Ramos (cell line): ENCODE data around the gene KIF7.
"Not testable (repeated sequence)": the region's sequence is repeated elsewhere in the genome, so short reads cannot be mapped to it uniquely, and the experiment has no call there.

Experiments
- in situ Hi-C: fragments of 300-500 bp; cut with MboI; formaldehyde crosslinking; loops from one replicate; pipeline ENCODE4 v1.14.3; 2022; ENCODE audit warnings: low sequenced_read_pairs; ENCODE audit not compliant: unreplicated experiment

KIF7 gene

DNA sequence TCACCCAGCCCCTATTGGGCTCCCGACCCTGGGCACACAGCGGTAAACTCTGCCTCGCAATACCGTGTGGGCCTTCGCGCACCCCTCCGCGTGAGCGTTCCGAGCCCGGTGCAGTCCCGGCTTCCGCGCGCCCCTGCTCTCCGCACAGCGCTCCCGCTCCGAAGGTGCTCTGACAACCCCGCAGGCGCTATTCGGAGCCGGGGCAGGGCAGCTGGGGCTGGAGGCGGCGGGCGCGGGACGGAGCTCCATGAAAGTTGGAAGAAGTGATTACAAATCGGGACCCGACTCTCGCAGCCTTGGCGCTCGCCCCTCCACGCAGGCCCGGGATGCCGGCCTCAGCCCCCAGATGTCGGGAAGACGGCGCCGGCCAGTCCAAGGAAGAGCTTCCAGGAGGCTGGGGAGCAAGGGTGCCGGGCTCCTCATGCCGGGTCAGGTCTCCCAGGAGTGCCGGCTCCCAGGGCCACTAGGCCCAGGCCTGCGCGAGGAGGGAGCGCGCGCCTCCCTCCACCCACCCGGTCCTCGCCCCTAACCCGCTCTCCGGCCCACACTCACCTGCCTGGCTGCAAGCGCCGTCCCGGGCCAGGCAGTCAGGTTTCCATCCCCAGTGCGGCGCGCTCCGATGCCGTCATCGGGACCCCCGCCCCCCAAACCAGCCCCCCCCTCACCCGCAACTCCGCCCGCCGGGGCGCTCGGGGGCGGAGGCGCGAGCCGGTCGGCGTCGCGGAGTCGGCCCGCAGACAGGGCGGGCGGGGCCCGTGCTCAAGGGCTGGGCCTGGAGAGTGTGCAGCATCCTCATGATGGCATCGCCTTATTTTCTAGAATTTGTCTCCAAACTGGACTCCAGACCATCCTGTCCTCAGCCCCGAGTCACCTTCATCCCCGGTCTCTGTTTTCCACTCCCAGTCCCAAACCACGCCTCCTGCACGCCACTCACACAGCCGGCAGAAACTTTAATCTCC is at the start of gene KIF7:
Gene KIF7, minus strand, starts transcription at position 621 of the 959 bp plus-strand sequence. CDS start 2,537 bp downstream, outside the sequence.
- in situ Hi-C loops, result no loop called here

GRCh38 chr15:89704411-89704810 is 49.1 kb upstream of the KIF7 start:
- in situ Hi-C loops, result no loop called here

DNA sequence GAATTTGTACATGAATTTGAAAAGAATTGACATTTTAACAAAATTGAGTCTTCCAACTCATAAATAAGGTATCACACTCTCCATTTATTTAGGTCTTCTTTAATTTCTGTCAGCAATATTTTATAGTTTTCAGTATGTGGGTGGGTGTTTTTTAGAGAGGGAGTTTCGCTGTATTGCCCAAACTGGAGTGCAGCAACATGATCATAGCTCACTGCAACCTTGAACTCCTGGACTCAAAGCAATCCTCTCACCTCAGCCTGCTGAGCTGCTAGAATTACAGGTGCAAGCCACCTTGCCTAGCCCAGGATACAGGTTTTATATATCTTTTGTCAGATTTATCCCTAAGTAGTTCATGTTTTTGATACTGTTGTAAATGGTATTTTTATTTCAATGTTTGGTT is 39.9 kb upstream of the KIF7 start:
- in situ Hi-C loops, result no loop called here

DNA sequence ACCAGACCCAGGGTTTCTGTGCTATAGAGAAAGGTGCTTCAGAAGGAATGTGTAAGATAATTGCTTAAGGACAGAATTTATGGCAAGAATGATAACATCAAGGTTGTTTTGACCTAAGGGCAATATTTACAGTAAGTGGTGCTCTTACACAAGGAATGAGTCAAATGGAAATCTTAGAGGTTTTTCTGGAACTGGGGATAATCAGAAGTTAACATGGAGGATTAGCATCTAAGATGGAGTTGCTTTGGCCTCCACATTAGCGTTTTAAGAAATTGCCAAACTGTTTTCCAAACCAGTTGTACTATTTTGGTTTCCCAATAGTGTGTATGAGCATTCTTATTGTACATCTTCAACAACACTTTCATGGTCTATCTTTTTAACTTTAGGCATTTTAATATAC is 38.4 kb upstream of the KIF7 start:
- in situ Hi-C loops, result no loop called here

GRCh38 chr15:89693091-89693490 is 37.8 kb upstream of the KIF7 start:
- in situ Hi-C loops, result no loop called here

GRCh38 chr15:89690276-89691218 is 35.3 kb upstream of the KIF7 start, which contains the start of the genes PEX11A and WDR93:
TSS of gene PEX11A (minus strand) at chr15:89690754. CDS start at chr15:89690632, 122 bp downstream.
TSS of gene WDR93 (plus strand) at chr15:89690811. CDS start at chr15:89701747, 10,936 bp downstream.
- in situ Hi-C loops, result no loop called here

DNA sequence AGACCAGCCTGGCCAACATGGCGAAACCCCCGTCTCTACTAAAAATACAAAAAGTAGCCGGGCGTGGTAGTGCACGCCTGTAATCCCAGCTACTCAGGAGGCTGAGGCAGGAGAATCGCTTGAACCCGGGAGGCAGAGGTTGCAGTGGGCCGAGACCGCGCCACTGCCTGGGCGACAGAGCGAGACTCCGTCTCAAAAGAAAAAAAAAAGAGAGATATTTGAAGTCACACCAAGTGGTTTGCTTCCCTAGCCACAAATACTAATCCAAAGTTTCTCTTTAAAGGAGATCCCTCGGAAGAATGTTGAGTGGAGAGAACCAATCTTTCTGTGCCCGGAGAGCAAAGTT is 34.6 kb upstream of the KIF7 start:
- in situ Hi-C loops, result not testable (repeated sequence)

- in situ Hi-C loops, result no loop called here
These were observed 31.3 kb upstream of the KIF7 start for GRCh38 chr15:89686522-89686921.

- in situ Hi-C loops, result no loop called here
These were observed 30.7 kb upstream of the KIF7 start for GRCh38 chr15:89685995-89686394.

DNA sequence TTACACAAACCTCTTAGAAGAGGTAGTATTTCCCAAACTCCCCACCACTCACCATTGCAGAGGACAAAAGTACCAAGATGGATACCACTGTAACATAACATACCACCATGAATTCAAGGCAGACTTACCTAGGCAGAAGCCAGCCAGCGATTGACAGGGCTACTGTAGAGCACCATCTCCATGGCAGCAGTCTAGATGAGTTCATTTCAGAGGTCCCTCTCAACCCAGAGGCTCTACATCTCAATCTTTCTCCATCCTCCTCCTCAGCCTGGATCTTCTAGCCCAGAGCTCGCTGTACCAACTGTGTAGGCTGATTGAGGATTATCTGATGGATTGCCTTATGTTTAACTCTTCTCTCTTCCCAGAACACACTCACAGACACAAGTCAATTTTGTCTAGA is 25.9 kb upstream of the KIF7 start:
- in situ Hi-C loops, result no loop called here

- in situ Hi-C loops, result no loop called here
These were observed 25.1 kb upstream of the KIF7 start for GRCh38 chr15:89680282-89680873.

DNA sequence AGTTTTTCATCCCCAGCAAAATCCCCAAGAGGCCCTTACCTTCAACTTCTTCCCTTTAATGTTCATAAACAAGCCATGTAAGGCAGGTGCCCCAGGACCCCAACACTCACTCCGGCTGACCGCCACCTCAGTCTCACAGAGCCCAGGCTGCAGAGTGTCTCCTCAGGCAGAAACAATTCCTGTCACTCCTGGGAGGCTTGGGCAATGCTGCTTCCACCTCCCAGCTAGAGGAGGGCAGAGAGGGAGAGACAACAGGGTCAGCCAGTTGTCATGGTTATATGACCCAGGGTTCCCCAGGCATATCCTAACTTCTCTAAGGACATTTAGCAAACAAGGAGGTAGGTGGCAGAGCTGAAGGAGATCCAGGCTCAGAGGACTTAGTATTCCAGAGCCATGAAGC is 23.9 kb upstream of the KIF7 start, which contains the start of gene PLIN1:
Gene PLIN1, minus strand, starts transcription at position 156 of the 400 bp plus-strand sequence. CDS start 1,878 bp downstream, outside the sequence.
- in situ Hi-C loops, result no loop called here

DNA sequence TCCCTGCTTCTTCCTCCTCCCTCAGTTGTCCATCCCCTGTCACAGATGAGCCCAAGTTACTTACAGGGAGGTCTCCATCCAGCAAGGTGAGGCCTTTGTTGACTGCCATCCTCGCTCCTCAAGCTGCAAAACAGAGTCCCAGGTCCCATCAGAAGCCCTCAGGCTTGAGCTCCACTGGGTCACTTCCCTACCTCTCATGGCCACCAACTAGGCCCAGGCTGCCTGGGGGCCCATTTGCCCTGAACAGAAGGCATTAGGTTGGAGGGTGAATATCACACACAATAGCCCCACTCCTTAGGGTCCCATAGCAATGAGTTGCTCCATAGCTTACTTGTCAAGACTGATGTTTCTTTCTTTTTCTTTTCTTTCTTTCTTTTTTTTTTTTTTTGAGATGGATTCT is 22.1 kb upstream of the KIF7 start:
- in situ Hi-C loops, result no loop called here

DNA sequence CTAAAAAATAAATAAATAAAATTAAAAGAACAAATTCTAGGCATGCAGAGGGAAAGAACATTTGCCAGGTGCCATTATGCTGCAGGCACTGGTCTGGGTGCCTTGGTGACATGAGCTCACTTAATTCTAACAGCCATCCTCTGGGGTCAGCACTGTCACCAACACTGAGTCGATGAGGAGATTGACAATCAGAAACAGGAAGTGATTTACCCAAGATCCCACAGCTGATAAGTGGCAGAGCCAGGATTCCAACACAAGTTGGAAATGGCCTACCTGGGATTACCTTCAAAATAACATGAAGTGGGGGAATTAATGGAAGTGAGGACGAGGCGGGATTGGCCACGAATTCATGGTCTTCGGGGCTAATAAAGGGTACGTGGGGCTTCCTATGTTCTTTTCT is 20.3 kb upstream of the KIF7 start:
- in situ Hi-C loops, result no loop called here

DNA sequence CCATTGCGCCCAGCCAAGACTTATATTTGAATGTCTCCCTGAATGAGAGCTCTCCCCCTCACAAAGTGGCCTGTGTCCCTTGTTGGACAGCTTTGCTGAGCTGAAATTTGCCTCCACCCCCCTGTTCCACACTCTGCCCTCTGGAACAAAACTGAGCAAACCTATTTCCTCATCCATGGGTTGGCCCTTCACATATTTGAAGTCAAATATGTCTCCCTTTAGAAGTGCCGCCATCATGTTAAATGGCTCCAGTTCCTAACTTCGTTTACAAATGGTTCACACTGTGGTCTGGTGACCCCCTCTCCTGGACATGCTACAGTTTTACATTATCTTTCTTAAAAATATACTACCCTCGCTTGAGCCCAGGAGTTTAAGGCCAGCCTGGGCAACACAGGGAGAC is 19.3 kb upstream of the KIF7 start:
- in situ Hi-C loops, result no loop called here

- in situ Hi-C loops, result no loop called here
These were observed 17.9 kb upstream of the KIF7 start for GRCh38 chr15:89673165-89673512.

GRCh38 chr15:89672221-89673164 is 17.2 kb upstream of the KIF7 start:
- in situ Hi-C loops, result no loop called here

DNA sequence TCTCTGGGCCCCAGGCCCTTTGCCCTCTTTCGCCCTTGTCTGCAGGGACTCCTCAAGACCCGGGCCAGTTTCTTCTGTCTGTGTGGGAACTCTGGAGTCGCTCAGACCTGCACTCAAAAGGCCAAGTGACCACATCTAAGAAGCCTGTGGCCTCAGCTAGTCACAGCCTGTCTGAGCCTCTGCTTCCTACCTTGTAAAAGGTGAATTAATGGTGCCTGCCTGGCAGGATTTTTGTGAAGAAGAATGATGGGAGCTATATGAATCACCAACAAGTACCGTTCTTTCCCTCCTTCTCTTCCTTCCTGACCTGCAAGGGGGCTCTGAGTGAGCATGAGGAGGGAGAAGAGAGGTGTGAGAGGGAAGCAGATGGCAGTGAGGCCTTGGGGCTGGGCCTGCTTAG is 16.4 kb upstream of the KIF7 start:
- in situ Hi-C loops, result no loop called here

- in situ Hi-C loops, result no loop called here
These were observed 15.8 kb upstream of the KIF7 start for GRCh38 chr15:89670971-89671560.
